K562 (cell line): ENCODE data around the gene RMC1. TPM values are rescaled to one million over a fixed set of nuclear protein-coding genes. Genes with fewer than 3 reads are reported as not detected.

ENCODE experiments used
- ATF2 ChIP-seq: sonication (generic); formaldehyde crosslinking; IDR thresholded peaks from 2 replicates; pipeline ENCODE4 v1.8.1; 2022; ENCODE audit warnings: missing genetic modification reagents
- BRCA1 ChIP-seq, 2 experiments: fragments of 450-650 bp in 1 of 2; sonication (generic) in 1 of 2; formaldehyde crosslinking in 1 of 2; IDR thresholded peaks; 2 replicates each; pipeline versions ENCODE4 v1.5.0 to v1.6.1; 2017 to 2020; ENCODE audit warnings: mild to moderate bottlenecking in 1 of 2, missing genetic modification reagents in 1 of 2
- E2F3 ChIP-seq: fragments of 250-450 bp; sonication (Bioruptor Pico); IDR thresholded peaks from 2 replicates; pipeline ENCODE4 v1.4.0; 2020; ENCODE audit warnings: mild to moderate bottlenecking
- EHMT2 ChIP-seq: fragments of 450-650 bp; IDR thresholded peaks from 2 replicates; pipeline ENCODE4 v1.6.1; 2018; ENCODE audit warnings: antibody characterized with exemption
- GATAD2A ChIP-seq: fragments of 450-650 bp; IDR thresholded peaks from 2 replicates; pipeline ENCODE4 v1.6.1; 2017
- GATAD2B ChIP-seq: fragments of 450-650 bp; IDR thresholded peaks from 2 replicates; pipeline ENCODE4 v1.6.1; 2017; ENCODE audit warnings: mild to moderate bottlenecking, borderline replicate concordance
- HNRNPLL ChIP-seq: fragments of 200-400 bp; formaldehyde crosslinking; IDR thresholded peaks from 2 replicates; pipeline ENCODE4 v1.6.1; 2017; ENCODE audit warnings: low read length, low read depth, mild to moderate bottlenecking; ENCODE audit not compliant: poor library complexity, severe bottlenecking
- KAT7 ChIP-seq: sonication (generic); formaldehyde crosslinking; IDR thresholded peaks from 2 replicates; pipeline ENCODE4 v1.8.0; 2022; ENCODE audit warnings: missing genetic modification reagents, mild to moderate bottlenecking, borderline replicate concordance
- KDM1A ChIP-seq, 2 experiments: fragments of 450-650 bp; IDR thresholded peaks; 2 replicates each; pipeline ENCODE4 v1.6.1; 2016; ENCODE audit warnings: mild to moderate bottlenecking in 2 of 2
- KHSRP ChIP-seq: fragments of 450-650 bp; IDR thresholded peaks from 2 replicates; pipeline ENCODE4 v1.6.1; 2017
- NFXL1 ChIP-seq: fragments of 450-650 bp; formaldehyde crosslinking; IDR thresholded peaks from 2 replicates; pipeline ENCODE4 v1.4.0; 2021; ENCODE audit warnings: mild to moderate bottlenecking
- PBX2 ChIP-seq, 2 experiments: IDR thresholded peaks in 1 of 2; conservative IDR thresholded peaks in 1 of 2; 2 replicates each; pipeline ENCODE4 v1.6.1; 2016; ENCODE audit warnings: low read depth in 2 of 2, mild to moderate bottlenecking in 1 of 2, missing compliant biosample characterization in 1 of 2, missing genetic modification characterization in 1 of 2, moderate library complexity in 1 of 2
- PYGO2 ChIP-seq: fragments of 450-650 bp; IDR thresholded peaks from 2 replicates; pipeline ENCODE4 v1.6.1; 2016; ENCODE audit warnings: mild to moderate bottlenecking, missing genetic modification characterization, moderate library complexity, missing compliant biosample characterization
- RCOR1 ChIP-seq, 2 experiments: IDR thresholded peaks; 2 replicates each; pipeline ENCODE4 v1.6.1; 2012; ENCODE audit warnings: low read depth in 2 of 2, low read length in 2 of 2, borderline replicate concordance in 1 of 2, improper control_type of control experiment in 1 of 2
- RFX5 ChIP-seq: IDR thresholded peaks from 2 replicates; pipeline ENCODE4 v1.6.1; 2011; ENCODE audit warnings: low read depth, mild to moderate bottlenecking, improper control_type of control experiment, low read length
- SPI1 ChIP-seq: IDR thresholded peaks from 2 replicates; pipeline ENCODE4 v1.6.1; 2011; ENCODE audit warnings: low read depth, low read length, control low read depth, borderline replicate concordance
- TCF7L2 ChIP-seq: fragments of 150-350 bp; IDR thresholded peaks from 2 replicates; pipeline ENCODE4 v1.6.1; 2016; ENCODE audit warnings: low read depth, mild to moderate bottlenecking, low read length, moderate library complexity
- ZNF76 ChIP-seq: fragments of 250-450 bp; sonication (Bioruptor Pico); IDR thresholded peaks from 2 replicates; pipeline ENCODE4 v1.4.0; 2020; ENCODE audit warnings: mild to moderate bottlenecking, moderate library complexity, borderline replicate concordance
- ZNF778 ChIP-seq: fragments of 450-650 bp; formaldehyde crosslinking; IDR thresholded peaks from 2 replicates; pipeline ENCODE4 v1.4.0; 2020; ENCODE audit warnings: mild to moderate bottlenecking, moderate library complexity
- ZNF780A ChIP-seq: fragments of 250-450 bp; sonication (Bioruptor Pico); IDR thresholded peaks from 2 replicates; pipeline ENCODE4 v1.5.0; 2021; ENCODE audit warnings: mild to moderate bottlenecking
- polyA plus RNA-seq, 8 experiments: library from polyadenylated mRNA; depleted of rRNA in 4 of 8; stranded (reverse) in 5 of 8; unstranded in 3 of 8; fragments of >200 nt; fragmentation: Nextera tagmentation in 2 of 8; fragmentation: Illumina TruSeq in 1 of 8; extraction: Ambion mirVana in 2 of 8; extraction: Trizol in 1 of 8; gene quantifications; 2 replicates each; pipeline versions ENCODE4 v1.2.1 to v1.2.3, GENCODE V29; 2011 to 2014; ENCODE audit warnings: inconsistent platforms in 1 of 8, missing spikeins in 1 of 8
- total RNA-seq, 7 experiments: library from RNA; depleted of rRNA in 6 of 7; stranded (reverse); fragments of >200 nt in 6 of 7; fragmentation: Illumina TruSeq in 2 of 7; extraction: Trizol in 2 of 7; gene quantifications; 2 replicates each; pipeline versions ENCODE4 v1.2.1 to v1.2.3, GENCODE V29; 2011 to 2021; ENCODE audit warnings: low replicate concordance in 1 of 7

Gene RMC1
- total and polyA plus RNA-seq, 9 of the 15 experiments (the other 6 are each of a cell fraction or from before 2014, with no cell fraction given): 7.5 to 42.4 (median 35.5) TPM

- no peak for TF ChIP-seq PYGO2 (tag)
- no peak for TF ChIP-seq ZNF778 (CRISPR knock-in tag)
- peak; percentile 42; the same call in 1 of the 2 replicates for TF ChIP-seq GATAD2B
- no peak for TF ChIP-seq GATAD2A
- no peak for TF ChIP-seq SPI1
- no peak for TF ChIP-seq KHSRP
- TF ChIP-seq ATF2: no peak
- no peak for TF ChIP-seq TCF7L2
- TF ChIP-seq RFX5: no peak
- peak; percentile 49; the same call in 1 of the 2 replicates for TF ChIP-seq EHMT2
- TF ChIP-seq ZNF76 (CRISPR knock-in tag): no peak
- no peak for TF ChIP-seq PBX2 (CRISPR knock-in tag; IDR thresholded peaks at IDR 0.05; ENCODE audit: low read depth)
- TF ChIP-seq PBX2 (tag; conservative IDR thresholded peaks at IDR 0.05; ENCODE audit: low read depth): 0 out of 2 replicates have a peak, but pooled peaks have one; percentile 22
- no peak for TF ChIP-seq BRCA1 (IDR thresholded peaks at IDR 0.05)
- no peak for TF ChIP-seq BRCA1 (CRISPR knock-in tag; IDR thresholded peaks at IDR 0.05)
- peak in 1 of 2 experiments; percentile 70; a peak in 1 of 4 replicates for TF ChIP-seq RCOR1 (IDR thresholded peaks at IDR 0.05; ENCODE audit: borderline replicate concordance in 1 of 2, low read depth in 2 of 2, low read length in 2 of 2)
- TF ChIP-seq NFXL1 (CRISPR knock-in tag): no peak
- no peak for TF ChIP-seq HNRNPLL
- TF ChIP-seq ZNF780A: no peak
- TF ChIP-seq KDM1A (IDR thresholded peaks at IDR 0.05): peak; percentile 53 to 55; a peak in 2 of 4 replicates
- TF ChIP-seq KAT7 (CRISPR knock-in tag): no peak
- no peak for TF ChIP-seq E2F3 (CRISPR knock-in tag)
Observed at GRCh38 chr18:23487738-23488570, 15.4 kb upstream of the RMC1 start (continued).
